ENCODE results near the gene DNA2. TPM values are rescaled to one million over a fixed set of nuclear protein-coding genes. Genes with fewer than 3 reads are reported as not detected.

DNA2 gene
- total RNA-seq, 1 experiment from 2014 or later: 29.0 TPM

GRCh38 chr10:68406111-68406814 lies 65.5 kb downstream of the DNA2 start:
- no TSS peak for BruUV-seq (replicated peaks)
- ATAC-seq (peak; percentile 81), DNase-seq (ENCODE audit: low read depth, low spot score) (no peak)
- Histone ChIP-seq H3K27ac (ENCODE audit: low read length) (peak overlapping the region; percentile 83), H3K27me3 (ENCODE audit: control insufficient read depth, insufficient read depth, low read length) (no peaks in the 10 kb centered on the region), H3K36me3 (ENCODE audit: control insufficient read depth, insufficient read depth, low read length) (peaks cover 2% of the 10 kb centered on the region), H3K4me1 (ENCODE audit: control insufficient read depth, insufficient read depth, low read length) (peaks cover 13% of the 10 kb centered on the region), H3K9me3 (ENCODE audit: control insufficient read depth, insufficient read depth, low read depth, low read length) (no peaks in the 10 kb centered on the region), H3K4me3 (ENCODE audit: low read depth in 2 of 2, low read length in 2 of 2) (peak overlapping the region; percentile 71 to 72)
- ChIA-PET POLR2A (interaction anchor here (0.6 kb wide), 2 partner anchors 204 to 335 kb away, joined by 3 to 12 read pairs; no protein-coding TSS in a partner anchor), CTCF (interaction anchor here (0.5 kb wide), 1 partner anchor 70 kb away, joined by 3 read pairs; no protein-coding TSS in a partner anchor)
- intact Hi-C loops (cut with micrococcal nuclease; ENCODE audit: unreplicated experiment) (no loop called here), in situ Hi-C loops (cut with HindIII; ENCODE audit: low pct_unique_long_range_greater_than_20kb, low sequenced_read_pairs) (no loop called here)
- TF ChIP-seq, protein P1, sequence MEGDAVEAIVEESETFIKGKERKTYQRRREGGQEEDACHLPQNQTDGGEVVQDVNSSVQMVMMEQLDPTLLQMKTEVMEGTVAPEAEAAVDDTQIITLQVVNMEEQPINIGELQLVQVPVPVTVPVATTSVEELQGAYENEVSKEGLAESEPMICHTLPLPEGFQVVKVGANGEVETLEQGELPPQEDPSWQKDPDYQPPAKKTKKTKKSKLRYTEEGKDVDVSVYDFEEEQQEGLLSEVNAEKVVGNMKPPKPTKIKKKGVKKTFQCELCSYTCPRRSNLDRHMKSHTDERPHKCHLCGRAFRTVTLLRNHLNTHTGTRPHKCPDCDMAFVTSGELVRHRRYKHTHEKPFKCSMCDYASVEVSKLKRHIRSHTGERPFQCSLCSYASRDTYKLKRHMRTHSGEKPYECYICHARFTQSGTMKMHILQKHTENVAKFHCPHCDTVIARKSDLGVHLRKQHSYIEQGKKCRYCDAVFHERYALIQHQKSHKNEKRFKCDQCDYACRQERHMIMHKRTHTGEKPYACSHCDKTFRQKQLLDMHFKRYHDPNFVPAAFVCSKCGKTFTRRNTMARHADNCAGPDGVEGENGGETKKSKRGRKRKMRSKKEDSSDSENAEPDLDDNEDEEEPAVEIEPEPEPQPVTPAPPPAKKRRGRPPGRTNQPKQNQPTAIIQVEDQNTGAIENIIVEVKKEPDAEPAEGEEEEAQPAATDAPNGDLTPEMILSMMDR (IDR thresholded peaks at IDR 0.05): no peak
- TF ChIP-seq, protein P2, sequence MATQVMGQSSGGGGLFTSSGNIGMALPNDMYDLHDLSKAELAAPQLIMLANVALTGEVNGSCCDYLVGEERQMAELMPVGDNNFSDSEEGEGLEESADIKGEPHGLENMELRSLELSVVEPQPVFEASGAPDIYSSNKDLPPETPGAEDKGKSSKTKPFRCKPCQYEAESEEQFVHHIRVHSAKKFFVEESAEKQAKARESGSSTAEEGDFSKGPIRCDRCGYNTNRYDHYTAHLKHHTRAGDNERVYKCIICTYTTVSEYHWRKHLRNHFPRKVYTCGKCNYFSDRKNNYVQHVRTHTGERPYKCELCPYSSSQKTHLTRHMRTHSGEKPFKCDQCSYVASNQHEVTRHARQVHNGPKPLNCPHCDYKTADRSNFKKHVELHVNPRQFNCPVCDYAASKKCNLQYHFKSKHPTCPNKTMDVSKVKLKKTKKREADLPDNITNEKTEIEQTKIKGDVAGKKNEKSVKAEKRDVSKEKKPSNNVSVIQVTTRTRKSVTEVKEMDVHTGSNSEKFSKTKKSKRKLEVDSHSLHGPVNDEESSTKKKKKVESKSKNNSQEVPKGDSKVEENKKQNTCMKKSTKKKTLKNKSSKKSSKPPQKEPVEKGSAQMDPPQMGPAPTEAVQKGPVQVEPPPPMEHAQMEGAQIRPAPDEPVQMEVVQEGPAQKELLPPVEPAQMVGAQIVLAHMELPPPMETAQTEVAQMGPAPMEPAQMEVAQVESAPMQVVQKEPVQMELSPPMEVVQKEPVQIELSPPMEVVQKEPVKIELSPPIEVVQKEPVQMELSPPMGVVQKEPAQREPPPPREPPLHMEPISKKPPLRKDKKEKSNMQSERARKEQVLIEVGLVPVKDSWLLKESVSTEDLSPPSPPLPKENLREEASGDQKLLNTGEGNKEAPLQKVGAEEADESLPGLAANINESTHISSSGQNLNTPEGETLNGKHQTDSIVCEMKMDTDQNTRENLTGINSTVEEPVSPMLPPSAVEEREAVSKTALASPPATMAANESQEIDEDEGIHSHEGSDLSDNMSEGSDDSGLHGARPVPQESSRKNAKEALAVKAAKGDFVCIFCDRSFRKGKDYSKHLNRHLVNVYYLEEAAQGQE (IDR thresholded peaks at IDR 0.05; ENCODE audit: insufficient read depth in 1 of 2, low read depth in 2 of 2, low read length in 1 of 2): 0 out of 4 replicates have a peak, but pooled peaks of 1 of the 2 experiments have one; percentile 15
- TF ChIP-seq POLR2AphosphoS5 (IDR thresholded peaks at IDR 0.05; ENCODE audit: low read depth, low read length): no peak
- 0 out of 2 replicates have a peak, but pooled peaks have one; percentile 30 for TF ChIP-seq SIN3A (IDR thresholded peaks at IDR 0.05; ENCODE audit: borderline replicate concordance, insufficient read depth, low read depth, low read length)
- no peak for TF ChIP-seq TCF7L2 (IDR thresholded peaks at IDR 0.05; ENCODE audit: low read depth, low read length)

DNA sequence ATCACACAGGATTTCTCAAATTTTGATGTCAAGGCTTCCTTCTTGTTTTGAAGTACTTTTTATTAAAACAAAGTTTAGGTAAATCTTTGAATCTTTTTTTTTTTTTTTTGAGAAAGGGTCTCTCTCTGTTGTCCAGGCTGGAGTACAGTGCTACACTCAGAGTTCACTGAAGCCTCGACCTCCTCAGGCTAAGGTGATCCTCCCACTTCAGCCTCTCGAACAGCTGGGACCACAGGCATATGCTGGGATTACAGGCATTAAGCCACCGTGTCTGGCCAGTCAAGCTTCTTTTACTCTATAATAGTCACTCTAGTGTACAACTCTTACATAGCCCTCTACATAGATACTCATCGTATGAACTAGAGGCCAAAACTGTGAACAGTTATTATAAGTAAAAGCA lies 68.1 kb downstream of the DNA2 start:
- Histone ChIP-seq H3K4me3 (ENCODE audit: low read depth in 2 of 2, low read length in 2 of 2) (no peak overlapping the region), H3K27ac (ENCODE audit: low read length) (no peak overlapping the region), H3K4me1 (ENCODE audit: control insufficient read depth, insufficient read depth, low read length) (peaks cover 13% of the 10 kb centered on the region), H3K27me3 (ENCODE audit: control insufficient read depth, insufficient read depth, low read length) (no peaks in the 10 kb centered on the region), H3K36me3 (ENCODE audit: control insufficient read depth, insufficient read depth, low read length) (peaks cover 4% of the 10 kb centered on the region), H3K9me3 (ENCODE audit: control insufficient read depth, insufficient read depth, low read depth, low read length) (no peaks in the 10 kb centered on the region)
- ATAC-seq: no peak
- no peak for DNase-seq (ENCODE audit: low read depth, low spot score)
- in situ Hi-C loops (cut with HindIII; ENCODE audit: low pct_unique_long_range_greater_than_20kb, low sequenced_read_pairs) (no loop called here), intact Hi-C loops (cut with micrococcal nuclease; ENCODE audit: unreplicated experiment) (no loop called here)
- ChIA-PET POLR2A (no interaction called here), CTCF (no interaction called here)
- TF ChIP-seq POLR2AphosphoS5 (IDR thresholded peaks at IDR 0.05; ENCODE audit: low read depth, low read length) (no peak), TCF7L2 (IDR thresholded peaks at IDR 0.05; ENCODE audit: low read depth, low read length) (no peak), SIN3A (IDR thresholded peaks at IDR 0.05; ENCODE audit: borderline replicate concordance, insufficient read depth, low read depth, low read length) (no peak)
- TF ChIP-seq, protein P2 (IDR thresholded peaks at IDR 0.05; ENCODE audit: insufficient read depth in 1 of 2, low read depth in 2 of 2, low read length in 1 of 2): no peak
- no TSS peak for BruUV-seq (replicated peaks)
